ENCODE results near the gene OR6N1. TPM values are rescaled to one million over a fixed set of nuclear protein-coding genes. Genes with fewer than 3 reads are reported as not detected.

Gene OR6N1
- total and polyA plus RNA-seq, 8 donors, result not detected

DNA sequence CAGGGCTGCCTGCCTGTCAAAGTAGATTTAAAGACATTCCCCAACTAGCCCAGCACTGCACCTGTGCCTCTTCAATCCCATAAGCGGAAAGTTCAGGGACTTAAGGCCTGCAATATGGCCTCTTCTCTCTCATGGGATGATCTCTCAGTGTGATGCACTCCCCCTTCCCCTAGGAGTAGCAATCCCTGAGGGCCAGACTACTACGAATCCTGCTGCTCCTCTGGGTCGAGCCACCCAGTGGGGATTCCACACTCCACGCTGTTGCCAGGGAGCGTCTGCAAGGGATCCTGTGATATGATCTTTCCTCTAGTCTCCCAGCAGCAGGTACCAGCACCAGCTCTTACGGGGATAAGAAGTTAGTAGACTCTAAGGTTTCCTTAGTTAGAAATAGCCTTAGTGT is 22.3 kb upstream of the OR6N1 start:
- intact Hi-C loops (cut with DNase I; ENCODE audit: low total_unique reads), result no loop called here
- 62 to 83% (median 70%) methylated on average over 4 to 6 of the region's 6 CpGs for WGBS, 5 donors
- no peaks in the 10 kb centered on the region for H3K4me1 ChIP-seq
- no peak overlapping the region for H3K27ac ChIP-seq
- DNase-seq, result no peak
- no peaks in the 10 kb centered on the region for H3K36me3 ChIP-seq
- H3K9me3 ChIP-seq, result no peaks in the 10 kb centered on the region
- no peak overlapping the region for H3K4me3 ChIP-seq
- no peak for TF ChIP-seq POLR2A (IDR thresholded peaks at IDR 0.05)
- TF ChIP-seq EP300 (IDR thresholded peaks at IDR 0.05), result no peak
- TF ChIP-seq CTCF (IDR thresholded peaks at IDR 0.05), result no peak
- no peak for TF ChIP-seq POLR2AphosphoS5 (IDR thresholded peaks at IDR 0.05)
- no peaks in the 10 kb centered on the region for H3K27me3 ChIP-seq

- WGBS, 5 donors, result 78 to 92% (median 82%) methylated on average over 2 of the region's 2 CpGs
- DNase-seq, result peak in 1 of 2 donors; percentile 10
- intact Hi-C loops (cut with DNase I; ENCODE audit: low total_unique reads), result no loop called here
Observed at GRCh38 chr1:158793604-158794003, 21.6 kb upstream of the OR6N1 start.

GRCh38 chr1:158781104-158781503 is 9.1 kb upstream of the OR6N1 start, which contains the start of gene OR6N2:
Gene OR6N2, minus strand, starts transcription at chr1:158781204. Its CDS starts 3,569 bp downstream, at chr1:158777635.
- DNase-seq, result no peak
- no peak for TF ChIP-seq CTCF (IDR thresholded peaks at IDR 0.05)
- TF ChIP-seq POLR2A (IDR thresholded peaks at IDR 0.05), result no peak
- TF ChIP-seq EP300 (IDR thresholded peaks at IDR 0.05), result no peak
- no peak for TF ChIP-seq POLR2AphosphoS5 (IDR thresholded peaks at IDR 0.05)
- Histone ChIP-seq H3K9me3 (no peaks in the 10 kb centered on the region), H3K4me3 (no peak within 1 kb of the TSS), H3K27ac (no peak within 1 kb of the TSS), H3K36me3 (no peaks in the 10 kb centered on the region), H3K4me1 (no peaks in the 10 kb centered on the region), H3K27me3 (no peaks in the 10 kb centered on the region)
- intact Hi-C loops (cut with DNase I; ENCODE audit: low total_unique reads), result no loop called here

More at GRCh38 chr1:158793604-158794003, 21.6 kb upstream of the OR6N1 start:
- H3K27me3 ChIP-seq, result no peaks in the 10 kb centered on the region
- no peaks in the 10 kb centered on the region for H3K9me3 ChIP-seq
- no peak overlapping the region for H3K4me3 ChIP-seq
- no peak overlapping the region for H3K27ac ChIP-seq
- H3K36me3 ChIP-seq, result no peaks in the 10 kb centered on the region
- H3K4me1 ChIP-seq, result no peaks in the 10 kb centered on the region
- TF ChIP-seq CTCF (IDR thresholded peaks at IDR 0.05), result no peak

GRCh38 chr1:158754420-158754819 is 17.6 kb downstream of the OR6N1 start, which contains the start of gene OR6K6:
Gene OR6K6, plus strand, starts transcription at chr1:158754720. Its CDS starts 168 bp downstream, at chr1:158754888.
- no peaks in the 10 kb centered on the region for H3K4me1 ChIP-seq
- H3K27ac ChIP-seq, result no peak within 1 kb of the TSS
- no peaks in the 10 kb centered on the region for H3K27me3 ChIP-seq
- no peaks in the 10 kb centered on the region for H3K9me3 ChIP-seq
- 68 to 89% (median 88%) methylated on average over 2 of the region's 2 CpGs for WGBS, 5 donors
- H3K36me3 ChIP-seq, result no peaks in the 10 kb centered on the region
- no peak for DNase-seq
- intact Hi-C loops (cut with DNase I; ENCODE audit: low total_unique reads), result no loop called here
- TF ChIP-seq CTCF (IDR thresholded peaks at IDR 0.05) (no peak), POLR2A (IDR thresholded peaks at IDR 0.05) (no peak), POLR2AphosphoS5 (IDR thresholded peaks at IDR 0.05) (no peak), EP300 (IDR thresholded peaks at IDR 0.05) (no peak)
- no peak within 1 kb of the TSS for H3K4me3 ChIP-seq
